HTERT RPE-1 (cell line): ENCODE measurements around the gene BUB1.
"Not testable (repeated sequence)": the region's sequence is repeated elsewhere in the genome, so short reads cannot be mapped to it uniquely, and the experiment has no call there.

Experiments
- in situ Hi-C: fragments of 300-500 bp; cut with MboI; formaldehyde crosslinking; loops from 4 replicates; pipeline ENCODE4 v1.14.3; 2020; ENCODE audit warnings: low sequenced_read_pairs

BUB1 gene

DNA sequence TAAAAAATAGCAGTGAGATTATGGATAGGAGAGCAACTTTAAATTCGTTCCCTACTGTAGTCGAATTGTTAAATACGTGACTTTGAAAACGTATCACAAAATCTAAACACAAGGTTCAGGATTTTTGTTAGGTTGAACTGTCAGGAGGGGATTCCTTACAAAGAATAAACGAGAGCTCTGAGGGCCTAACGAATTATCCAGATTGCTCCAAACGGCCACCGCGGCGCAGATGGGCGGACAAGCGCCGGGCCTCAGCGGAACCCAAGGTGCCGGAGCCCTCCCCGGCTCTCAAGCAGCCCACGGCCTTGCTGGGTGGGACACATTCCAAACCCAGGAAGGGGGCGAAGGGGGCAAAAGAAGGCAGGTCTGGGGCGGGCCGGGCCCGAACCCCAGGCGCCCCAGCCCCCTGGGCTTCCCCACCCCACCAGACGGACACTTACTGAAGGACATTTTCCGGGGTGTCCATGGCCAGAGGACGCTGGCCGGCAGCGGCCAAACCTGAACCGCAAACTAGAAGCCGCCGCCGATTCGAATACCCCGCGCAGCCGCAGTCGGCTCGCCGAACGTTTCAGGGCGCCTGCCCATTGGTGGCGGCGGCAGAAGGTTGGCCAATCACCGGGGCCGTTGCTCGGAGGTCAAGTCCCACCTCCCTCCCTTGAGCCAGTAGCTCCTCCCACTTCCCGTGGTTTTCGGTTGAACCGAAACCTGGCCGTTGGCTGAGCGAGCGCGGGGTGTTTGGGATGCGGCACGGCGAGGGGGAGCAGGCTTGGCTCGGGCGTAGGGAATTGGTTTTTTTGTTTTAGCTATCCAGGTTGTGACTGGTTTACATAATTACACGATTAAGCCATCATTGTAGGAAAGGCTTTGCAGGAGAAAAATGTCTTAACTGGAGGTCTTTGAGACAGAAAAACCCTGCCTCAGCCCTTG, at the start of gene BUB1:
BUB1 (minus strand) TSS at position 534 of the 927 bp plus-strand sequence; CDS start at position 466, 68 bp downstream.
- in situ Hi-C loops, result no loop called here

DNA sequence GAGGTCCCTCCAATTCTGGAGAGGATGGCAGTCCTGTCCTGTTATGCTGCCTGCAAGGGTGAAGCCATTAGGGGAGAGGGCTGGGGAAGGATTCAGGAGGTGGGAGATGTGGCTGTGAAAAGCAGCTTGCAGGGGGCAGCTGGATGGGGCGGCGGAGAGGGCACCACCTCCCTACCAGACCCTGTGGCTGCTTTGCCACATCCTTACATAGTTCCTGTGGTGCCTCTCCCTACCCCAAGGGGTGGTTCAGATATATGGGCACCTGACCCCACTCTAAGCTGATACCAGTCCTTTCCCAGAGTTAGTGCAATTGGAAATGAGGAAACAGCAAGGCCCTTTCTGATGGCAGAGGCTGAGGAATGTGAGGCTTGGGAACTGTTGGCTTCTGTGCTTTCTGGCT, 48.4 kb upstream of the BUB1 start:
- in situ Hi-C loops, result no loop called here

DNA sequence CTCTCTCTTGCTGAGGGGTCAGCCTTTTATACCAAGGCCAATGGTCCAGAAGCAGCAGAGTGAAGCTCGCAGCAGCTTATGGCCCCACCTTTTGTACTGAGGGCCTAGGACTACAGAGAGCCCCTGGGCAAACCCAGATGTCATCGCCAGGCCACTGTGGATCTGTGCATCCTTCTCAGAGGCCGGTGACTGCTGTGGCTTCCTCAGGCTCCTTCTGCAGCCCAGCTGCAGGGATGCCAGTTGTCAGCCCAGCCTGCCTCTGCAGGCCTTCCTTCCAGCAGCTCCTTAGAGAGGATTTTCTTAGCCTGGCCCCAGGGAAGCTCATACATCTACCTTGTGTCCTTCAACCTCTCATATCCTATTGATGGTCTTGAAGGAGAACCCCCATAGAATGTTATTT, 48.0 kb upstream of the BUB1 start:
- in situ Hi-C loops, result no loop called here

DNA sequence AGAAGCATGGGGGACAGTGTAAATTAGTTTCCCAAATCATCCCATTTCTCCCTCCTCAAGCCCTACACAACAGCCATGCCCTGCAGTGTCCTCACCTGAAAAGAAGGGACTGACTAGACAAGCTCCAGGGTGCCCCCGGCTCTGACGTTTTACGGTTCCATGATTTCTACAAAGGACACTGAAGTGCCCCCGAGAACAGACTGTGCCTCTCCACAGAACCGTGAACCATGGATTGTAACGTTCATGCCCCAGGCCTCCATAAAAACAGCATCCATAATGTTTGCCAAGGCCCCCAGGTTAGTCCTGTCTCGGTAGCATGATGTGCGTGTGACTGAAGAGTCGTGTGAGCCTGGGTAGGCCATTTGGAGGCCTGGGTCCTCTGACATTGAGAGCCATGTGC, 47.5 kb upstream of the BUB1 start:
- in situ Hi-C loops, result no loop called here

DNA sequence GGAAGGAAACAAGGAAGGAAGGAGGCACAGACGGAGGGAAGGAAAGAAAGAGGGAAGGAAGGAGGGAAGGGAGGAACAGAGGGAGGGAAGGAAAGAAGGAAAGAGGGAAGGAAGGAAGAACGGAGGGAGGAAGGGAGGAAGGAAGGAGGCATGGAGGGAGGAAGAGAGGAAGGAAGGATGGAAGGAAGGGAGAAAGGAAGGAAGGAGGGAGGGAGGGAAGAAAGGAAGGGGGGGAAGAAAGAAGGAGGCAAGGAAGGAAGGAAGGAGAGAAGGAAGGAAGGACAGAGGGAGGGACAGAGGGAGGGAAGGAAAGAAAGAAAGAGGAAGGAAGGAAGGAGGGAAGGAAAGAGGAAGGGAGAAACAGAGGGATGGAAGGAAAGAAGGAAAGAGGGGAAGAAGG, 47.0 kb upstream of the BUB1 start:
- in situ Hi-C loops, result no loop called here

DNA sequence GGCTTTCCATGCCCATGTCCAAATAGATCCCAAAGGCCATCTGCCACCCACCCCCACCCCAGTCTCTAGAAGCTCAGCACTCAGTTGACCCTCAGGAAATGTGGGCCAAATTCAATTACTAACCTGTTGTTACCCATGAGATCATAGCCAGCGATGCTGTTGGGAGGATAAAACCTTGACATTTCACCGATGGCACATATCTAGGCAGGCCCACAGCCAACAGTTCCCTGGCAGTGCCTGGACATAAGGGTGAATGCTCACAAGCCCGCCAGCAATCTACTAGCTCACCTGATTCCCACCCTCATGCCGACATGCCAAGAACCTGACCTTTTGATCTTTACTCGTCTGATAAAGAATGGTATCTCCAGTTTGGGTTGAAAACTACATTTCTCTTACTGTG, 42.7 kb upstream of the BUB1 start:
- in situ Hi-C loops, result no loop called here

DNA sequence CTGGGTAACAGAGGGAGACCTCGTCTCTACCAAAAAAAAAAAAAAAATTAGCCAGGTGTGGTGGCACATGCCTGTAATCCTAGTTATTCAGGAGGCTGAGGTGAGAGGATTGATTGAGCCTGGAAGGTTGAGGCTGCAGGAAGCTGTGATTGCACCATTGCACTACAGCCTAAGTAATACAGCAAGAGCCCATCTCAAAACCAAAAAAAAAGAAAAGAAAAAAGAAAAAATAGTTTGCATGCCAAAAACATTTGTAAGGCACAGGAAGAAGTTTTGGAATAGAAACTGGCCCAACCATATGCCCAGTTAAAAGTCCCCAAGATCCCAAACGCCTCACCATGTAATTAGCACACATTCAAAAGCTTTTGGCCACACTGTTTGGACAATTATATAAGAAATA, 41.1 kb upstream of the BUB1 start:
- in situ Hi-C loops, result no loop called here

DNA sequence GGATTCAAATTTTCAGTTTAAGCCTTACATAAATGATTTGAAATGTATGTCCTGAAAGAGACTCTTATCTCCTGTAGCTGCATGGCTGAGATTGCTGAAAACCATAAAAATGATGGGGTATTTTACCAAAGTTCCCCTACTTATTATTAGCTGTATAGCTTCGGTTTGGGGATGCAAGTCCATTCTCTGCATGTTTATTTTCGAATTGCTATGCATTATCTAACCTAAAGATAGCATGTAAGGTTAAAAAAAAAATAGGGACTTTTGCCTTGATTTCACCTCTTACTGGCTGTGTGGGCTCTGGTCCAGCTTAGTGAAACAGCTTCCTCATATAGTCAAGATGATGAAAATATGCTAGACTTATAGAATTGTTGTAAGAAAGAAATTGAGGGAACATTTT, 40.5 kb upstream of the BUB1 start:
- in situ Hi-C loops, result no loop called here

DNA sequence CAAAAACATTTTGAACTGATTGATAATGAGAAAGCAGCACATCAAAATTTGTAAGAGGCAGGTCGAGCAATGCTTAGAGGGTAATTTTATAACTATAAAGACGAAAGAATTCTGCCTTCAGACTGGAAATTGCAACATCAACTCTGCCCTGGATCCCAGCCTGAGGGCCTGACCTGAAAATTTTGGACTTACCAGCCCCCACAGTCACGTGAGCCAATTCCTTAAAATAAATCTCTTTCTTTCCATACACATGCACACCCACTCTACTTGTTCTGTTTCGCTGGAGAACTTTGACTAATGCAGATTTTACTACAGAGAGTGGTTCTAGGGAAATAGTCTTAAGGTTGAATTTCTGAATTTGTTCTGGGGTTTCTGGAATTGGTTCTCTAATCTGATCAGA, 39.9 kb upstream of the BUB1 start:
- in situ Hi-C loops, result no loop called here

DNA sequence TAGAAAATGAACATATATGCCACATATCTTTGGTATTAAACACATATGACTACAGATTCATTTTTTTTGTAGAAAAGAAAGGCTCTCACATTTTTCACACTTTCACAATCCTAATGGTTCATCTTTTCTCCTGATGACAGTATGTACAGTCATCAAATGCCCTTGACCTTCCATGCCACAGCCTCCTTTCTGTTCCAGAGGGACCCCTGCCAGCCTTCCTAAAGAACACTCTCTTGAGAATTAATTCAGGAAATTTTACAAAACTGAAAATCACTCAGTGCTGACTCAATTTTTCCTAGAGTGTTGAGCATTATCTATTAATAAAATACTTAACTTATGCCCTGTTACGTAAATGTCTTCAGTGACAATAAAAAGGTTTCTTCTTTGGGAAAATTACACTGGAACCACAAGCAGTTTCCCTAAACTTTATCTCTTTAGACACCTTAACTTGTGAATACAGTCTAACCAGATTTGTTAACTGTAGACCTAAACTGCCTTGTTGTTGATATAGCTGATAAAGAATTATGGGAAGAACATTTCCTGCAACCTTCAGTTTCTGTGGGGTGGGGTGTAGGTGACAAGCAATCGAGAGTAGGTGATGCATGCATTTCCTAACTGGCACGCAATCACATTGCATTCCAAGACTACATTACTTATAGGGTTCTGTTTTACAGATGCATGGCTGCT, 39.2 kb upstream of the BUB1 start:
- in situ Hi-C loops, result no loop called here

DNA sequence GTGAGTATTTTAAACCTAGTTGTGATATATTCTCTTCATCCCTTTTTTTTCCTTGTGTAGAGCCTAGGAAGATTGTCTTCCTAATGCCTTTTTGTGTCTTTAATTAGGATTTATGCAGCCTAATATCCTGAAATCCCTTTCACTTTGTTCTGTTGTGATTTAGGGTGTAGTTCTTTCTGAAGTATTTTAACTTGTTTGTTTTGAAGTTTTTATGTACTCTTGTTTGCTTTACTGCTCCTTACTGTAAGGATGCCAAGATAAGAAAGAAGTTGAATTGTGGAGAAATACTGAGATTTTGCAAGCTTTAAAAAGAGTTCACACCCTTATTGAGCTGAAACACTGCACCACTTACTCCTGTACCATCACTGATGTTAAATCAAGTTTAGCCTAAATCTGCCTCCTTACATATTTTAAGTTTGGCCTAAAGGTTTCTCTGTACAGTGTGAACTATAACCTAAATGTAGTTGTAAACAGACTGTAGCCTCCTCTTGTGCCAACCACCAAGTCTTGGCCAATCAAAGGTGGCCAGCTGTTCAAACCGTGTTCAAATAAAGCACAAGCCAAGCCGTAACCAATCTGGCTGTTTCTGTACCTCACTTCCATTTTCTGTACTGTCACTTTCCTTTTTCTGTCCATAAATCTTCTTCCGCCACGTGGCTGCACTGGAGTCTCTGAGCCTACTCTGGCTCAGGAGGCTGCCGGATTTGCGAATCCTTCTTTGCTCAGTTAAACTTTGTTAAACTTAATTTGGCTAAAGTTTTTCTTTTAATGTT, 36.8 kb upstream of the BUB1 start:
- in situ Hi-C loops, result no loop called here

DNA sequence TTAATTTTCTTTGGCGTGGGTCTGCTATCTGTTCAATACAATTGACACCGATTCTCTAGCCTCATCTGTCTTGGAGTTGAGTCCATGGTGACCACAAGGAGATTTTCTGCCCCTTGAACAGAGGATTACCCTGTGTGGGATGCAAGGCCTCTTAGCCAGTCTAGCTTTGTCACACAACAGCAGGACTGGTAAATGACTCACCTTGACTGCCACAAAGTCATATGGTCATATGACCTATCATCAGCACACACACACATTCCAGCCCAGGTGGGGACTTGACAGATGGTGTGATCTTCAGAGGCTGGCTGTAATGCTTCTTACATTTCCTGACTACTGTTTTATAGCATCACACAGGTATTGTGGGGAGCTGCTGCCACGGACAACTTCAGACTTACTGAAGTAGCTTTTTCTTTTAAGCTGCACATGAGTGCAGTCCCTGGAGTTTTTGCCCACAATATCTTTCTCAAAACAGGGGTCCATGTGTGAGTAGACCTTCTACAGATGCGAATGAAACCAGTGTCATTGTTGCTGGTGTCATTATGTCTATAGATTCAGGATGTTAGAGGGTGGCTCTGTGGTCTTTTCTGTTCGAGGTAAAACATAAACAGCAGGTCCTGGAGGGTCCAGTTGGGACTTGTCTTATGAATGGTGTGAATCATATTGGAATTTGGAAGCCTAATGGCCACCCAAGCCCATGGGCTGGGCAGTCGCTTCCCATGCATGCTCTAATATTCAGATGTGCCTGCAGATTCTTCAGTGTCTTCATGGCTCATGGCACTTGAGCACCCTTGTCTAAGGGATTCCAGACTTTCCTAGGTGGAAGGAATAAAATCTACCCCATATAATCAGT, 35.9 kb upstream of the BUB1 start:
- in situ Hi-C loops, result no loop called here

DNA sequence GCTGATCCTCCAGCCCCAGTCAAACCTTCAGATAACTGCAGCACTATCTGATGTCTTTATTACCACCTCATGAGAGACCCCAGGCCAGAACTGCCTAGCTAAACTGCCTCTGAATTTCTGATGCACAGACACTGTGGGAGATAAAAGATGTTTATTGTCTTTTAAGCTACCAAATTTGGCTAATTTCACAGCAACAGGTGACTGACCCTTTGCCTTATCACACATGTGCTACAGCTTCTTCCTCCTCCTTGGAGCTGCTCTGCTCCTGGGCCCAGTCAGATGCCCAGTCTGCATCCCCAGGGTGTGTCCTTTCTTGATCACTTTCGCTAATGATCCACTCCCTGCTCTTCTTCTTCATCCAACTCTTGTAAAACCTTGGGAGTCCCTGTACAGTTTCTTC, 34.9 kb upstream of the BUB1 start:
- in situ Hi-C loops, result no loop called here

DNA sequence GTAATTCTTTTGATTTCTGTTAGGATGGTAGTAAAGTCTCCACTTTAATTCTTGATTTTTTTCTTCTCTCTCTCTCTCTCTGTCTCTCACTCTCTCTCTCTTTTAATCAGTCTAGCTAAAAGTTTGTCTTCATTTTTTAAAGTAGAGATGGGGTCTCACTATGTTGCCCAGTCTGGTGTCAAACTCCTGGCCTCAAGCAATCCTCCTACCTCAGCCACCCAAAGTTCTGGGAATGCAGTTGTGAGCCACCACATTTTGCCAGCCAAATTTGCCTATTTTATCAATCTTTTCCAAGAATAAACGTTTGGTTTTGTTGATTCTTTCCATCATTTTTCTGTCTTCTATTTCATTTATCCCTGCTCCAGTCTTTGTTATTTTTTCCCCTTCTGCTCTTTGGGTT, 30.6 kb upstream of the BUB1 start:
- in situ Hi-C loops, result no loop called here

DNA sequence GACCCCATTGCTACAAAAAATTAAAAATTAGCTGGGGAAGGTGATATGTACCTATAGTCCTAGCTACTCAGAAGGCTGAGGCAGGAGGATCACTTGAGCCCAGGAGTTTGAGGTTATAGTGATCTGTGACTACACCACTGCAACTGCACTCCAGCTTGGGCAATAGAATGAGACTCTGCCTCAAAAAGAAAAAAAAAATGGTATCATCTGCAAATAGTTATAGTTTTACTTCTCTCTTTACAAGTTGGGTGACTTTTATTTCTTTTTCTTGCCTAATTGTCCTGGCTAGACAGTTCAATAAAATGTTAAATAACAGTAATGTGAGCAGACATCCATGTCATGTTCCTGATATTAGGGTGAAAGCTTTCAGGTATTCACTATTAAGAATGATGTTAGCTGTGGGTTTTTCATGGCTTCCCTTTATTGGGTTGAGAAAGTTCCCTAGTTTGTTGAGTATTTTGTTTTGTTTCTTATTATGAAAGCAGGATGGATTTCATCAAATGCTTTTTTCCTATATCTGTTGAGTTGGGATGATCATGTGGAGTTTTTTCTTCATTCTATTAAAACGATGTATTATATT, 29.6 kb upstream of the BUB1 start:
- in situ Hi-C loops, result no loop called here

DNA sequence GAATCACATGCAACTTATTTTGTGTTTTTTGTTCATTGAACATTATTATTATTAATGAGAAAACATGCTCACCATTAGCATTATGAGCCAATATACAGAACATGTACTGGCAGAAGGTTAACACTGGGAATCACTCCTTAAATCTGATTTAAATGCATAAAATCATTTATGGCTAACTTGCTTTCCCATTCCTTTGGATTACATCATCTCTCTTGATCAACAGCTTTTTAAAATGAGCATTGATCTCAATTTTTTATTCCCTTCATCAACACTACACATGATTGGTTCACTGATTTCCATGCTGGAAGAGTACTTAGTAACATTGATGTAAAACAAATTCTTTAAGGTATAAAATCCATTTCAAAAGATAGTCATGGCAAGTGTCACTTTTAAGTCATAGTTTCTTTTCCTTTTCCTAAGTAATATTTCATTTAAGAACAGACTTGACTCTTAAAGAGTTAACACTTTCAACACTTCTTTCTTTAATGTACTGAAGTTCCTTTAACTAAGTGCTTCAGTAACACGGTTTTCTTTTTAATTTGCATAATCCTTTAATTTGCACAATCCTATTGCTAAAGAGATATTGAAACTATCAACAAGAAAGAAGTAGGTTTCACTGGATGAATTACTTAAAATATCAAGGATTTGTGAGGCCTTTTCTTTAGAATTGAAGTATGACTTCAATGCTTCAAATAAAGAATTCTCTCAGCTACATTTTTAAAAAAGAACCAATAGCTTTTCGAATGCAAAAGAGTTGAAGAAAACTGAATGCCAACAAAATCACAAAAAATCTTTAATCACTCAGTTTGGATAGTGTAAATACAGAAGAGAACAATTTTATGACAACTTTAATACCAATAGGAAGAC, 24.9 kb upstream of the BUB1 start:
- in situ Hi-C loops, result no loop called here

DNA sequence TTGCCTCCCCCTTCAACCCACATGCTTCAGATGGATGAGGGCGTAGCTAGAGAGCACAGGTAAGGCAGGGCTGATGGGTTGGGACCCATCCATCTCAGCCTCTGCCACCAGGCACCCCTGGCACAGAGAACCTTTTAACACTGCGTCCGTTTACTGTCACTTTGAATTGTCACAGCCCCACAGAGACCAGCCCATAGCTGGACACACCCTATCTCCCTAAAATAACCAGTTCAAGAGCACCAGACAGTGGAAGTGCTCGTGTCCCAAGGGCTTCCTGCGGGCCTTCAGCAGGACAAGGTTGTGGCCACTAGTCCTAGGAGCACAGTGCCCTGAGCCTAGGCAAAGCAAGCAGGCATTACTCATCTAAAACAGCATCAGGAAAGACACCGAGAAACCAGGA, 20.4 kb upstream of the BUB1 start:
- in situ Hi-C loops, result not testable (repeated sequence)

DNA sequence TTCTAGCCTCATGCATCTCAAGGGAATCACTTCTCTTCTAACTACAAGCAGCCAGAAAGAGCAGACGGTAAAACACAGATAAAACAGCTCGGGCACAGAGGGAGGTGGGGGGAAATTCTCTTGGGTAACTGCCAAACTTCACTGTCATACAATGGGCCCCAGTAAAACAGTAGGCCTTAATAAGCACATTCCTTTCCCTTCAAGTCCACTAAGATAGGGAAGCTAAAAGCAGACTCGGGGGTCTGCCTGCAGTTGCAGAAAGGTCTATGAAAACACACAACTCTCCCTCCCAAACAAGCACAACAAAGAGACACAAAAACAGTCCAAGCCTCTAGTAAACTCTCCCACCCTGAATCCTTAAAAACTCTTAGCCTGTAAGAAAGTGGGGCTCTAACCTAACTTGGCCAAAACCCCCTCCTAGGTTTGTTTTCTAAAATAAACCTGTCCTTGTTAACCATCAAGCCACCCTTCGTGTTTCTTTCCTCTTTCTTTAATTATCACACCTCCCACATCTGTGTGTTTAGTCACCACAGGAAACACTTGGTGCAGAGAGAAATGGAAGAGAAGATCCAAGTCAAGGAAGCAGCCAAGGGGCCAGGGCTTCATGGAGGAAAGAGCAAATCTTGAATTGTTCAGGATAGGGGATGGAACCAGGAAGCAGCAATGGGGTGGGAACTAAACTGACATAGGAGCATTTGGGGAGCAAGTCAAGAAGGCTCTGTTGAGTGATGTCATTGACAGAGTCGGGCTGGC, 17.5 kb upstream of the BUB1 start:
- in situ Hi-C loops, result not testable (repeated sequence)
